Activated T-helper 9 cell treated with anti-CD3 and anti-CD28 coated beads, Interleukin-2, amount 50 U/mL, for 16 hours (primary cell): ENCODE results near the gene CD226.
"Not testable (repeated sequence)": the region's sequence is repeated elsewhere in the genome, so short reads cannot be mapped to it uniquely, and the experiment has no call there.

Experiments used
- DNase-seq: peaks from one replicate; pipeline ENCODE4 v3.0.0-alpha.2; 2020; ENCODE audit warnings: low read depth

The CD226 gene

DNA sequence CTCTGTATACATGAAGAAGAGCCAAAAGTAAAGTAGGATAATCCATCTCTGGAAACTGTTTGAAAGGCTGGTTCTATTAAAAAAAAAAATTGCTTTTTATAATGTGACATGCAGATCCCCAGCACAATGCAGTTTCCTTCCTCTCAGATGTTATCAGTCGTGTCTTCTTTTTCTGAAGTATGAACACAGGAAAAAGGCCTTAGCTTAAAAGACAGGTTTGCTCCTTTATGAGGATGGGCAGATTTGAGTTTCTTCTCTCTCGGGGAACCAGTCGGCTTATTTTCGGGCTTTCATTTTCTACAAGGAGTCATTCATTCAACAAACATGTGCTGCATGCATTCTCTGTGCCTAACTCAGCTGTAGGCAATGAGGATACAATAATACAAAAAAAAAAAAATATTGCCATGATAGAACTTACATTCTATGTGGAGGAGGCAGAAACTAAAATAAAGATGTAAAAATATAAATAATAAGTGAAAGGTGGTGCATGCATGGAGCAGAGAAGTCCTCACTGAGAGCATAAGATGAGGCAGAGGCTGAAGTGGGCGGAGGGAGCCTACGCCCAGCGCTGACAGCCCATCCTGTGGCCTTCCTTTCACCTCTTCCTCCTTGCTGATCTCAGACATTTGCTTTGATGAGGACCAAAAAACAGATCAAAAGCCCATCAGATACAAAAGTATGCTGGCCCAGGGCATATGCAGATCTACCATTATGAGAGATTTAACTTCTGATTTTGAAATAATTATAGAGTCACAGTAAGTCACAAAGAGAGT is at the start of gene CD226:
CD226 (minus strand) TSS at position 513 of the 773 bp plus-strand sequence; CDS start at position 46, 467 bp downstream.
- no peak for DNase-seq

DNA sequence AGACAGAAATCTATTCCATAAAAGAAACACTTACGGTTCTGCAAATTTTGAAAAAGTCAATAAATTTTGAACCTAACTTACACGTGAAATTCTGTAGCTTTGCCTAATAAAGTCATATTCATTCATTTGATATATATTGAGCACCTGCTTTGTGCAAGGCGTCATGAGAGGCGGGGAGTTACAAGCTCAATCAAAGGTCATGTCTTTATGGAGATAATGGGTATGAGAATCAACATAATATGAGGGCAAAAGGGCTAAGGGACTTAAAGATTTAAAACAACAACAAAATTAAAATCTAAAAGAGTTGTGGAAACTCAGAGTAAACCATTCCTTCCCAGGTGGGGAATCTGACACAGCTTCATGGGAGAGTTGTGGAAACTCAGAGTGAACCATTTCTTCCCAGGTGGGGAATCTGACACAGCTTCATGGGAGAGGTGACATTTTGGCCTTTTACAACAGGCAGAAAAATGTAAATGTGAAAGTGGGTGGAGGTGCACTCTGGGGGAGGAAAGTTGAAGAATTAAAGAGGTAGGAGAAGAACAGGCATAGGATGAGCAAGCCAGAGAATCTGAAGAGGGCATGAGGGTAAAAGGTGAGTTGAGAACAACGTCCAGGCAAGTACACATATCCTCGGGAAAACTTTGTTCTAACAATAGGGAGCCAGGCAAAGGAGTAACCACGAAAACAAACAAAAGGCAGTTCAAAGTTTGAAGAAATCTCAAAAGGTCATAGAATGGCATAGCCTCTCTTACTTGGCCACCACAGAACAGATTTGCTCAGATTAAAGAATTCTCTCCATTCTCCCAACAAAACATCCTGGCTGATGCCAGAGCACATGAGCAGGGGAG is 49.5 kb upstream of the CD226 start:
- no peak for DNase-seq

- no peak for DNase-seq
Measured at GRCh38 chr18:69996417-69996816, 48.7 kb upstream of the CD226 start.

GRCh38 chr18:69995774-69996173 is 48.1 kb upstream of the CD226 start:
- DNase-seq: no peak

- DNase-seq: no peak
Measured at GRCh38 chr18:69992776-69993175, 45.1 kb upstream of the CD226 start.

GRCh38 chr18:69987870-69988269 is 40.2 kb upstream of the CD226 start:
- no peak for DNase-seq

DNA sequence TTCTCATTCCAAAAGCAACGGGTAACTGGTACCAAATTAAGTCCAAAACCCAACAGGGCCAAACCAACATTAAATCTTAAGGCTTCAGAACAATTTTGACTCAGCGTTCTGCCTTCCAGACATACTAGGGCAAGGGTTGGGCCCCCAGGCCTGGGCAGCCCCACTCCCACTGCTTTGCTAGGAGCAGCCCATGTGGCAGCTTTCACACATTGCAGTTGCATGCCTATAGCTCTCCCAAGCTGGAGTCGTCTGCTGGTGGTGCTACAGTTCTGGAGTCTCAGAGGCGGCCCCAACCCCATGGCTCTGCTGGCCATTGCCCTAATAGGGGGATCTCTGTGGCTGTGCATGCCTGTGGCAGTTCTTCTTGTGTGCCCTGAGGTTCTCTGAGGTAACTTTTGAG is 37.6 kb upstream of the CD226 start:
- no peak for DNase-seq

DNA sequence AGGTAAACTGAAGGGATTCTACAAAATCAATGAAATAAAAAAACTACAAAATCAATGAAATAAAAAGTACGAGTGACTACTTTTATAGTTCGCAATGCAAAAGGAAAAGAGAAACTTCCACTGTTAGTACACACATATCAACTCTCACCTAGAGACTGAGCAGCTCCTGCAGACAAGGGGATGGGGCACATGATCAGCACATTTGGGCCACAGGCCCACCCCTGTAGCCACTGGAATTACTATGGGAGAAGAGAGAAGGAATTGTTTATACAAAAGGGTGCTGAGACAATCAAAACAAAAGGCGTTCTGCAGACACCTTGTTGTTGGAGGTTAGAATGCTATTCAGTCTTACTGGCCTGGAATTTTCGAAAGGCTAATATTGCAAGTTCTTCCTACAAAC is 34.7 kb upstream of the CD226 start:
- no peak for DNase-seq

DNA sequence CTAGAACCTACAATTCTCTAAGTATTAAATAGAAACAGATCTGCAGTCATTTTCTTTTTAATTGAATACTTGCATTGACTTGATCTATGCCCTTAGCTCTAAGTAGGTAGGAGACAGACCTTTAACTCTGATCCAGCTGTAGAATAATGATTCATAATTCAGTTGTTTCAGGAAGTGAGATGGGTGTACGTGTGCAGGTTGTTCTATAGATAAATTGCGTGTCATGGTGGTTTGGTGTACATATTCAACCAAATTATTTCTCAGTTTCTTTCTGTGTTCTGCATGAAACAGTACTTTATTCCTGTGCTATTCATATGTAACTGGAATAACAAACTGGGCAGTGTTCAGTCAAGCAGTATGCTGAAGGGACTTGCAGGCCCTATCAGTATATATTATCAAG is 34.3 kb upstream of the CD226 start:
- DNase-seq: no peak

GRCh38 chr18:69980982-69981804 is 33.5 kb upstream of the CD226 start:
- DNase-seq: no peak

DNA sequence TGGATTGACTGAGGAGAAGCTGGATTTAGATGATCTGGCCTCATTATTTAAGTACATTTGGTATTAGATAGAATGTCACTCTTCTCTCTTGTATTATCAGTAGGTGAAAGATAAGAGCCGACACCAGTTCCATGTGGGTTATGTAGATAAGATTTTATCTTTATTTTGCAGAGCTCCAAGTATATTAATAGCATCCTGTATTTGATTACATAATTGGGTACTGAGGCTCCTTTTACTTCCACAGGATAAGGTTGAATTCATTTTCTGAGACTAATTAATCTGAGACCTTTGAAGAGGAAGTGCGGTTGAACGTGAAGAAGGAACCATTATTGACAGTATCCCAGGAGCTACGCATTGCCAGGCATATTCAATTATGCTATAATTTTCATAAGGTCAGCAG is 32.8 kb upstream of the CD226 start:
- no peak for DNase-seq

DNA sequence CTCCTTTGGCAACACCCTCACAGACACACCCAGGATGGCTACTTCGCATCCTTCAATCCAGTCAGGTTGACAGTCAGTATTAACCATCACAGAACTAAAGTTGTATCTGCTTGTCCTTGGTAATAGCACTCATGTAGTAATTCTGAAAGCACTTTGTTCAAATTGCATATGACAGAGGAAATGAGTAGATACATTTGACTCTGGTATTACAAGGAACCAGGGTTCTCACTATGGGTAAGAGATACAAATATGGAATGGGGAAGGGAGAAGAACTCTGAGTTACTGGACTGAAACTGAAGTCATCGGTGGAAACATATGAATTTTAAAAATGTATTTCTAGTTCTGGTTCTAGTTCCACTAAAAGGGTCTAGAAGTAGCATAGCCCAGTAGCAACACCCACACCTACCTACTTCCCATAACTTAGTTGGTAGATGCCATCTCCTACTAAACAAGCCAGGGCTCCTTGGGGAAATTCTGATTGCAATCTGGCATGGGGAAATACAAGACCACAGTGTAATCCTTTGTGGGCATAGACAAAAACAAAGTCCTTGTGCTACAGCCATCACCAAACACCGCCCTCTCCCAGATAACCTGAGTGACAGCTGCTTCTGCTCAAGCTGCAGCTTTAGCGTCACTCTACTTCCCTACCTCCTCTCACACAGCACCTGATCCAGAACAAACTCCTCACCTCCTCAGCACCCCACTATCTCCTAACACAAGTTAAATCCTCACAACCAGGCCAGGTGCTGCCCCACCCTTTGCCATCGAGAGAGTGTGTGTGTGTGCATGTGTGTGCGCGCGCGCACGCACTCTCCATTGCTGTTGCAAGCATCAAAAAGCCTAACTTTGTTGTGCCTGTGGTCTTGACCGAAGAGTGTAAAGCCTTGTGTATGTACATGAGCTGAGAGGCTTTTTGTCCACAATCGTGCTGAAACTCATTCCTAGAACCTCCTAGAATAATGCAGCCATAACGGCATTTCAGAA is 31.4 kb upstream of the CD226 start:
- no peak for DNase-seq

DNA sequence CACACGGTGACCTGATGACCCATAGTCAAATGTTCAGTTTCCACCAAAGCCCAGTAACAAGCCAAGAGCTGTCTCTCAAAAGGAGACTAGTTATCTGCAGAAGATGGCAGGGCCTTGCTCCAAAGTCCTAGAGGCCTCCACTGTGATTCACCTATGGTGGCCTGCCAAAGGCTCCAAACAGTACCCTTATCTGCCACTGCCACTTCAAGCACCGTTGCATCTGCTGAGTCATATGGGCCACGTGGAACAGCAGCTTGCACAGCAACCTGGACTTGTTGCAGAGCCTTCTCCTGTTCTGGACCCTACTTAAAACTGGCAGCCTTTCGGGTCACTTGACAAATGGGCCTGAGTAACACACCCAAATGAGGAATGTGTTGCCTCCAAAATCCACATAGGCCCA is 27.6 kb upstream of the CD226 start:
- DNase-seq: not testable (repeated sequence)

DNA sequence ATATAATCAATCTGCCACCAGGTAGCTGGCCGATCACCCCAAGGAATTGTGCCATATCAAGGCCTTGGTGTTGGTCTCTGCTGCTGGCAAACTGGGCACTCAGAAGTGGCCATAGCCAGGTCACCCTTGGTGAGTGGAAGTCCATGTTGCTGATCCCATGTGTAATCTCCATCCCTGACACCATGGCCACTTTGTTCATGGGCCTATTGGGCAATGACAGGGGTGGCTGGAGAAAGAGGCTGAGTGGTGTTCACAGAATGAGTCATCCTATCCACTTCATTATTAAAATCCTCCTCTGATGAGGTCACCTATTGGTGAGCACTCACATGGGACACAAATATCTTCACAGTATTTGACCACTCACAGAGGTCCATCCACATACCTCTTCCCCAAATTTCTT is 26.7 kb upstream of the CD226 start:
- DNase-seq: no peak

- DNase-seq: no peak
Measured at GRCh38 chr18:69969491-69969890, 21.8 kb upstream of the CD226 start.

- DNase-seq: no peak
Measured at GRCh38 chr18:69968039-69968438, 20.4 kb upstream of the CD226 start.

- DNase-seq: no peak
Measured at GRCh38 chr18:69963196-69963595, 15.5 kb upstream of the CD226 start.

DNA sequence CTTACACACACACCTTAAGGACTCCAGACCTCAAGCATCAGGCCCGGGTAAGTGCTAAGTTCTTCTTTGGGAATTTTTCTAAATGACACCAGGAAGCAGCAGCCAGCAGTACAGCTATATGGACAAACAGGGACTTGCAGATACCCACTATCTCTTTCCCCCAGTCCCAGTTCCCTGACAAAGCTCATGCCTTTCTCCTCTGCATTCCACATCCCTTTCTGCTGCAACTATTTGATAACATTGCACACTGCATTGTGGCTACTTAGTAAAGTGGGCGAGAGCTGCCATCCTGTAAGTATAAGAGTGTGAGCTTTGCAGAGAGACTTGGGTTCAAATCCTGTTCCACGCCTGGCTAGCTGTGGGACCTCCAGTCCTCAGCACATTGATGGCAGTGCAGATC is 14.0 kb upstream of the CD226 start:
- no peak for DNase-seq

- DNase-seq: no peak
Measured at GRCh38 chr18:69958422-69958821, 10.7 kb upstream of the CD226 start.

DNA sequence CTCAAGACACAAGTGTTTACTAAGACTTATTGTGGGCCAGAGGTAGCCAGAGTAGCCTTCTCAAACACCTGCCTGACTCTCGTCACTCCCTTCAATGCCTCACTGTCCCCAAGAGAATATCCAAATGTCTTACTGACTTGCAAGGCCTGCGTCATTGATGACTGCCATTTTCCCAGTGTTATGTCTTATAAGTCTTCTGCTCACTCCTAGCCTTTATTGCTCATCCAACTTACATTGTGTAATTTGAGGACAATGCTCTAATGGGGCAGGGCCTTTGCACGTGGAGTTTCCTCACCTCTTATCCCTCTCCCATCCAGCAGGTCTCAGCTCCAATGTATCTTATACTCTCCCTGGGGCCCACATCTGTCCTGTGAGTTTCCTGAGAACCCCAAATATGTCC is 10.1 kb upstream of the CD226 start:
- DNase-seq: no peak
